Ovary (tissue), 9 donors: ENCODE data around the gene ANKMY1. TPM values are rescaled to one million over a fixed set of nuclear protein-coding genes. Genes with fewer than 3 reads are reported as not detected.

ENCODE experiments used
- DNase-seq, 5 donors: peaks; one replicate each; pipeline ENCODE4 v3.0.0-alpha.2; 2019 to 2020
- H3K27ac ChIP-seq, 2 donors: fragments of 200-600 bp; one replicate each; pipeline versions ENCODE4 v1.5.1 to v1.8.0; 2019 to 2022
- H3K27me3 ChIP-seq: fragments of 200-600 bp; one replicate; pipeline ENCODE4 v1.8.0; 2022
- H3K36me3 ChIP-seq: fragments of 200-600 bp; sonication (generic); one replicate; pipeline ENCODE4 v1.5.1; 2019
- H3K4me1 ChIP-seq: one replicate; pipeline ENCODE4 v1.8.1; 2013; ENCODE audit warnings: mild to moderate bottlenecking, moderate library complexity; ENCODE audit not compliant: insufficient read depth
- H3K4me3 ChIP-seq: fragments of 200-600 bp; sonication (generic); one replicate; pipeline ENCODE4 v1.5.1; 2017
- H3K9me3 ChIP-seq, 2 donors: fragments of 200-600 bp in 1 of 2; sonication (generic) in 1 of 2; one replicate each; pipeline versions ENCODE4 v1.5.1 to v1.8.1; 2013 to 2019; ENCODE audit warnings: mild to moderate bottlenecking in 1 of 2, moderate library complexity in 1 of 2
- EP300 ChIP-seq: sonication (generic); formaldehyde crosslinking; IDR thresholded peaks from one replicate; pipeline ENCODE4 v1.6.1; 2017; ENCODE audit warnings: antibody characterized with exemption
- POLR2A ChIP-seq: fragments of 450-650 bp; IDR thresholded peaks from one replicate; pipeline ENCODE4 v1.6.1; 2017; ENCODE audit warnings: antibody characterized with exemption, mild to moderate bottlenecking, moderate library complexity
- WGBS, 3 donors: extraction: QIAGEN DNeasy Blood & Tissue Kit in 1 of 3; methylation state at CpG; one replicate each; pipeline versions ENCODE4 v1.1.5 to v1.1.7; 2013 to 2017; 5-methylcytosine and 5-hydroxymethylcytosine counted together
- intact Hi-C, 4 donors: fragments of 100-400 bp; cut with DNase I; formaldehyde crosslinking; loops; one replicate each; pipeline versions ENCODE4 v1.11.0 to v1.15.1; 2022 to 2023
- polyA plus RNA-seq, 2 donors: library from polyadenylated mRNA; stranded (reverse); fragments of 200-250 nt in 1 of 2; fragments of 350-450 nt in 1 of 2; fragmentation: Illumina TruSeq in 1 of 2; extraction: RNeasy Lipid Tissue Mini Kit (QIAGEN cat#74804) in 1 of 2; gene quantifications; one replicate each; pipeline ENCODE4 v1.2.3, GENCODE V29; 2013 to 2014
- total RNA-seq, 7 donors: library from RNA; depleted of rRNA in 2 of 7; stranded (reverse); fragments of >200 nt in 2 of 7; fragmentation: NEBNext Ultra II Directional in 3 of 7; extraction: Animal tissue kit (Norgen Biotek cat#: 25700) in 3 of 7; gene quantifications; one replicate each; pipeline versions ENCODE4 v1.1.0 to v1.2.4, GENCODE V29; 2016 to 2023
- TF ChIP-seq, protein P1 (sequence below), 3 donors: fragments of 450-650 bp in 2 of 3; fragments of 200-600 bp in 1 of 3; IDR thresholded peaks; one replicate each; pipeline versions ENCODE4 v1.5.1 to v1.8.0; 2016 to 2022; ENCODE audit warnings: antibody characterized with exemption in 3 of 3, mild to moderate bottlenecking in 1 of 3
- donor health status: DM: no; HTN: no; CAD: no; lungs with moderate emphysema.
- donor health status: DM: no; HTN: no; CAD: no.
- donor health status: Bipolar disorder and iron deficiency.
- donor health status: DM: yes; HTN: yes; CAD: no.
- donor health status: DM: no; HTN: no; CAD: no.
- donor health status: DM: yes; HTN: yes; CAD: no.

Gene ANKMY1
- total and polyA plus RNA-seq, 9 donors = 11.5 to 24.2 (median 19.0) TPM

DNA sequence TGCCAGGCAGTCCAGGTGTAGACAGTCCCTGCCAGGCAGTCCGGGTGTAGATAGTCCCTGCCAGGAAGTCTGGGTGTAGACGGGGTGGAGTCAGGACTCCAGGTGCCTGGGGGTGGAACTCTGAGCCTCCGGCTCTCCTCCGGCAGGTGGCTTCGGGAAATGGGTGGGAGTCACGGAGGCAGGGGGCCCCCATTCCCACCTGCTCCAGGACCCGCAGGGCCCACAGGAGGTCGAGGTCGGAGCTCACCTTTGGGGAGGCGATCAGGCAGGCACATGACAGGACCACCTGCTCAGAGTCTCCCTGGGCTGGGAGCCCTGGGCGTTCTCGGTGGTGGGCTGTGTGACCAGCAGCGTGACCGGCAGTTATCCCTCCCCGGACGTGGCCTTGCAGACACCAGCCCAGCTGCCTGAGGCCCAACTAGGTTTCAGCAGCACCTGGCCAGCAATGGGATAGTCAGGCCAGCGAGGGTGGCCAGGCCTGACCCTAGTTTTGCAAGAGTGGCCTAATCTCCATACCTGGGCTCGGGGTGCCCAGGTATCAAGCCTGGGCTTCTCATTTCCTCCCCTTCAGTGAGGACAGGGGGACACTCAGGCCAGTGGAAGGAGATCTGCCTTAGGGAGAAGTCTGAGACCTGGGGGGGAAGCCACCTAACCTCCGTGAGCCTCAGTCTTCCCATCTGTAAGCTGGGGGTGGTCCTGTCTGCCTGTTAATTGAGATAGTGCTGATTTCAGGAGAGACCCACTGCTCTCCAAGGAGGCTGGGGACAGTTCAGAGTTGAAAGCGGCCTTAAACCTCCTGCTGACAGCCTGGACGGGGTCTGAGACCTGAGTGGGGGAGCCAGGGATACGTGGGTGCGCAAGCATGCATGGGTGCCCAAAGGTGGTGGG is 109.2 kb downstream of the ANKMY1 start:
- 90 to 92% (median 92%) methylated on average over 23 of the region's 23 CpGs for WGBS, 3 donors
- Histone ChIP-seq H3K4me3 (no peak overlapping the region), H3K9me3 (no peaks in the 10 kb centered on the region), H3K36me3 (no peaks in the 10 kb centered on the region), H3K27ac (no peak overlapping the region), H3K4me1 (peaks cover 4% of the 10 kb centered on the region), H3K27me3 (no peaks in the 10 kb centered on the region)
- DNase-seq = no peak
- intact Hi-C loops = no loop called here
- no peak for TF ChIP-seq POLR2A
- TF ChIP-seq, protein P1, sequence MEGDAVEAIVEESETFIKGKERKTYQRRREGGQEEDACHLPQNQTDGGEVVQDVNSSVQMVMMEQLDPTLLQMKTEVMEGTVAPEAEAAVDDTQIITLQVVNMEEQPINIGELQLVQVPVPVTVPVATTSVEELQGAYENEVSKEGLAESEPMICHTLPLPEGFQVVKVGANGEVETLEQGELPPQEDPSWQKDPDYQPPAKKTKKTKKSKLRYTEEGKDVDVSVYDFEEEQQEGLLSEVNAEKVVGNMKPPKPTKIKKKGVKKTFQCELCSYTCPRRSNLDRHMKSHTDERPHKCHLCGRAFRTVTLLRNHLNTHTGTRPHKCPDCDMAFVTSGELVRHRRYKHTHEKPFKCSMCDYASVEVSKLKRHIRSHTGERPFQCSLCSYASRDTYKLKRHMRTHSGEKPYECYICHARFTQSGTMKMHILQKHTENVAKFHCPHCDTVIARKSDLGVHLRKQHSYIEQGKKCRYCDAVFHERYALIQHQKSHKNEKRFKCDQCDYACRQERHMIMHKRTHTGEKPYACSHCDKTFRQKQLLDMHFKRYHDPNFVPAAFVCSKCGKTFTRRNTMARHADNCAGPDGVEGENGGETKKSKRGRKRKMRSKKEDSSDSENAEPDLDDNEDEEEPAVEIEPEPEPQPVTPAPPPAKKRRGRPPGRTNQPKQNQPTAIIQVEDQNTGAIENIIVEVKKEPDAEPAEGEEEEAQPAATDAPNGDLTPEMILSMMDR (IDR thresholded peaks at IDR 0.05) = no peak
- no peak for TF ChIP-seq EP300

DNA sequence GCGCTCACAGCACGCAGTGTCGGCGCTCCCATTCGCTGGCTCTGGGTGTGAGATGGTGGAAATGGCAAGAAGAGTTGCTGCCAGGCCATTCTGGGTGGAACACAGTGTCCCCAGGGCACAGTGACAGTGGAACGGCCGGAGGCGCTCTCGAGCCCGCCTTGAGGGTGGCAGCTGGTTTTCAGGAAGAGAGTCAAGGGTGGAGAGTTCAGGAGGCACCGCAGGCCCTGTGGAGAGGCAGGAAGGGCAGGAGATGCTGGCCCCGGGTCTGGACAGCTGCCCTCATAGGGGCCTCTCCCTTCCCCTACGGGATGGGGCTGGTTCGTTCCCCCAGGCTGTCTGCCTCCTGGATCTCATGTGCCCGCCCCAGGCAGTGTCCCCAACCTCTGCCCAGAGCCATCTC is 109.9 kb downstream of the ANKMY1 start:
- no peaks in the 10 kb centered on the region for H3K9me3 ChIP-seq
- 82 to 92% (median 88%) methylated on average over 12 to 15 of the region's 15 CpGs for WGBS, 3 donors
- no peak overlapping the region for H3K27ac ChIP-seq
- no peak for TF ChIP-seq POLR2A
- TF ChIP-seq, protein P1 (IDR thresholded peaks at IDR 0.05) = no peak
- no peak for TF ChIP-seq EP300
- peaks cover 4% of the 10 kb centered on the region for H3K4me1 ChIP-seq
- no peaks in the 10 kb centered on the region for H3K27me3 ChIP-seq
- DNase-seq = no peak
- intact Hi-C loops = no loop called here
- no peak overlapping the region for H3K4me3 ChIP-seq
- H3K36me3 ChIP-seq = no peaks in the 10 kb centered on the region

DNA sequence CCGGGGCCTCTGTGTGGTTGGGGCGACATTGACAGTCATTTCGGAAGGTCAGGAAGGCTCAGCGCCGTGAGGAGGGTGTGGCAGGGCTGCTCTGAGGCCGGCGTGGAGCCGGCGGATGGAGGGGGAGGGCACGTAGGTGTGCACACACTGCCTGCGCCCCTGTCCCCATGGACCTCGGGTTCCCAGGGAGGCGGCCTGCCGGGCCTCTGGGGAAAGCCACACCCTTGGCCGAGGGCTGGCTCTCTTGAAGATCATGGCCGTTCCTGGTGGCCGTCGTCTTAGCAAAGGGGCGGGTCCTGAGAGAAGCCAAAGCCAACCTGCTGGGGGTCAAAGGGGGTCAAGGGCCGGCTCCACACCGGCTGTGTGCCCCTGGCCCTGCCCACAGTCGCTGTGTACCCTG is 110.5 kb downstream of the ANKMY1 start:
- no peak overlapping the region for H3K27ac ChIP-seq
- intact Hi-C loops = no loop called here
- 78 to 83% (median 82%) methylated on average over 22 of the region's 22 CpGs for WGBS, 3 donors
- H3K27me3 ChIP-seq = no peaks in the 10 kb centered on the region
- H3K36me3 ChIP-seq = no peaks in the 10 kb centered on the region
- TF ChIP-seq EP300 (no peak), POLR2A (no peak)
- TF ChIP-seq, protein P1 (IDR thresholded peaks at IDR 0.05) = no peak
- no peak for DNase-seq
- H3K4me3 ChIP-seq = no peak overlapping the region
- H3K9me3 ChIP-seq = no peaks in the 10 kb centered on the region
- peaks cover 4% of the 10 kb centered on the region for H3K4me1 ChIP-seq

DNA sequence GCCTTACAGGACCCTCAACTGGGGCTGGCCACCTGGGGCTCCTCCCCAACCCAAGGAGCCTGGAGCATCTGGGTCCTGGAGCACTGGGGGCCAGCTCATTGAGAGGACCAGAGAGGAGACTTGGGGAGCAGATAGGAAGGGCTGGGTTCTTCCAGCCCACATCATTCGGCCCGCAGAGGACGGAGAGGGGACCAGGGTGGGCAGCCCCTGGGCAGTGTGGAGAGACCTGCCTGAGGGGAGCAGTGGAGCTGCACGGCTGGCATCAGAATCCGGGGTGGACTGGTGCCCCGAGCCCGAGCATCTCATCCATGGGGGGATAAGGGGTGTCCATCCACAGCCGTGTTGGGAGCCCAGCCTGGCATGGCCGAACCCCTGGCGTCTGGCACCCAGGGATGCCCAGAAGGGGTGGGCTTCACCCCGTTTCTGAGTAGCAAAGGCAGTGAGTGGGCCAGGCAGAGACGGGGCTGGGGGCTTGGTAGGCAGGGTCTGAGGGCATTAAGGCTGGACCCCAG is 111.1 kb downstream of the ANKMY1 start:
- Histone ChIP-seq H3K27ac (no peak overlapping the region), H3K27me3 (no peaks in the 10 kb centered on the region), H3K9me3 (no peaks in the 10 kb centered on the region), H3K4me1 (no peaks in the 10 kb centered on the region), H3K36me3 (no peaks in the 10 kb centered on the region), H3K4me3 (no peak overlapping the region)
- intact Hi-C loops = no loop called here
- TF ChIP-seq, protein P1 (IDR thresholded peaks at IDR 0.05) = no peak
- no peak for TF ChIP-seq EP300
- no peak for TF ChIP-seq POLR2A
- 86 to 94% (median 92%) methylated on average over 12 of the region's 12 CpGs for WGBS, 3 donors
- no peak for DNase-seq
